ENCODE measurements around the gene TNFRSF1A.

DNA sequence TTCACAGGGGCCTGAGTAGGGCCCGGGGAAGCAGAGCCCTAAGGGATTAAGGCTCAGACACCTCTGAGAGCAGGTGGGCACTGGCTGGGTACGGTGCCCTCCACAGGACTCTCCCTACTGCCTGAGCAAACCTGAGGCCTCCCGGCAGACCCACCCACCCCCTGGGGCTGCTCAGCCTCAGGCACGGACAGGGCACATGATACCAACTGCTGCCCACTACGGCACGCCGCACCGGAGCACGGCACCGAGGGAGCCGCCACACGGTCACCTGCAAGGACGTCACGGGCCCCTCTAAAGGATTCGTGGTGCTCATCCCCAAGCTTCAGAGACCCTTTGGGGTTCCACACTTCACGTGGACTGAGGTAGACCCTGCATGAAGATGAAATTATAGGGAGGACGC is 49.1 kb upstream of the TNFRSF1A start:
- TF ChIP-seq, protein P1, sequence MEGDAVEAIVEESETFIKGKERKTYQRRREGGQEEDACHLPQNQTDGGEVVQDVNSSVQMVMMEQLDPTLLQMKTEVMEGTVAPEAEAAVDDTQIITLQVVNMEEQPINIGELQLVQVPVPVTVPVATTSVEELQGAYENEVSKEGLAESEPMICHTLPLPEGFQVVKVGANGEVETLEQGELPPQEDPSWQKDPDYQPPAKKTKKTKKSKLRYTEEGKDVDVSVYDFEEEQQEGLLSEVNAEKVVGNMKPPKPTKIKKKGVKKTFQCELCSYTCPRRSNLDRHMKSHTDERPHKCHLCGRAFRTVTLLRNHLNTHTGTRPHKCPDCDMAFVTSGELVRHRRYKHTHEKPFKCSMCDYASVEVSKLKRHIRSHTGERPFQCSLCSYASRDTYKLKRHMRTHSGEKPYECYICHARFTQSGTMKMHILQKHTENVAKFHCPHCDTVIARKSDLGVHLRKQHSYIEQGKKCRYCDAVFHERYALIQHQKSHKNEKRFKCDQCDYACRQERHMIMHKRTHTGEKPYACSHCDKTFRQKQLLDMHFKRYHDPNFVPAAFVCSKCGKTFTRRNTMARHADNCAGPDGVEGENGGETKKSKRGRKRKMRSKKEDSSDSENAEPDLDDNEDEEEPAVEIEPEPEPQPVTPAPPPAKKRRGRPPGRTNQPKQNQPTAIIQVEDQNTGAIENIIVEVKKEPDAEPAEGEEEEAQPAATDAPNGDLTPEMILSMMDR (IDR thresholded peaks at IDR 0.05; ENCODE audit: low read depth, low read length, missing input control), result no peak
- TF ChIP-seq, protein P2, sequence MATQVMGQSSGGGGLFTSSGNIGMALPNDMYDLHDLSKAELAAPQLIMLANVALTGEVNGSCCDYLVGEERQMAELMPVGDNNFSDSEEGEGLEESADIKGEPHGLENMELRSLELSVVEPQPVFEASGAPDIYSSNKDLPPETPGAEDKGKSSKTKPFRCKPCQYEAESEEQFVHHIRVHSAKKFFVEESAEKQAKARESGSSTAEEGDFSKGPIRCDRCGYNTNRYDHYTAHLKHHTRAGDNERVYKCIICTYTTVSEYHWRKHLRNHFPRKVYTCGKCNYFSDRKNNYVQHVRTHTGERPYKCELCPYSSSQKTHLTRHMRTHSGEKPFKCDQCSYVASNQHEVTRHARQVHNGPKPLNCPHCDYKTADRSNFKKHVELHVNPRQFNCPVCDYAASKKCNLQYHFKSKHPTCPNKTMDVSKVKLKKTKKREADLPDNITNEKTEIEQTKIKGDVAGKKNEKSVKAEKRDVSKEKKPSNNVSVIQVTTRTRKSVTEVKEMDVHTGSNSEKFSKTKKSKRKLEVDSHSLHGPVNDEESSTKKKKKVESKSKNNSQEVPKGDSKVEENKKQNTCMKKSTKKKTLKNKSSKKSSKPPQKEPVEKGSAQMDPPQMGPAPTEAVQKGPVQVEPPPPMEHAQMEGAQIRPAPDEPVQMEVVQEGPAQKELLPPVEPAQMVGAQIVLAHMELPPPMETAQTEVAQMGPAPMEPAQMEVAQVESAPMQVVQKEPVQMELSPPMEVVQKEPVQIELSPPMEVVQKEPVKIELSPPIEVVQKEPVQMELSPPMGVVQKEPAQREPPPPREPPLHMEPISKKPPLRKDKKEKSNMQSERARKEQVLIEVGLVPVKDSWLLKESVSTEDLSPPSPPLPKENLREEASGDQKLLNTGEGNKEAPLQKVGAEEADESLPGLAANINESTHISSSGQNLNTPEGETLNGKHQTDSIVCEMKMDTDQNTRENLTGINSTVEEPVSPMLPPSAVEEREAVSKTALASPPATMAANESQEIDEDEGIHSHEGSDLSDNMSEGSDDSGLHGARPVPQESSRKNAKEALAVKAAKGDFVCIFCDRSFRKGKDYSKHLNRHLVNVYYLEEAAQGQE (IDR thresholded peaks at IDR 0.05), result no peak
- no peak for TF ChIP-seq YY1 (IDR thresholded peaks at IDR 0.05)
- TF ChIP-seq, protein P3, sequence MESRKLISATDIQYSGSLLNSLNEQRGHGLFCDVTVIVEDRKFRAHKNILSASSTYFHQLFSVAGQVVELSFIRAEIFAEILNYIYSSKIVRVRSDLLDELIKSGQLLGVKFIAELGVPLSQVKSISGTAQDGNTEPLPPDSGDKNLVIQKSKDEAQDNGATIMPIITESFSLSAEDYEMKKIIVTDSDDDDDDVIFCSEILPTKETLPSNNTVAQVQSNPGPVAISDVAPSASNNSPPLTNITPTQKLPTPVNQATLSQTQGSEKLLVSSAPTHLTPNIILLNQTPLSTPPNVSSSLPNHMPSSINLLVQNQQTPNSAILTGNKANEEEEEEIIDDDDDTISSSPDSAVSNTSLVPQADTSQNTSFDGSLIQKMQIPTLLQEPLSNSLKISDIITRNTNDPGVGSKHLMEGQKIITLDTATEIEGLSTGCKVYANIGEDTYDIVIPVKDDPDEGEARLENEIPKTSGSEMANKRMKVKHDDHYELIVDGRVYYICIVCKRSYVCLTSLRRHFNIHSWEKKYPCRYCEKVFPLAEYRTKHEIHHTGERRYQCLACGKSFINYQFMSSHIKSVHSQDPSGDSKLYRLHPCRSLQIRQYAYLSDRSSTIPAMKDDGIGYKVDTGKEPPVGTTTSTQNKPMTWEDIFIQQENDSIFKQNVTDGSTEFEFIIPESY (IDR thresholded peaks at IDR 0.05), result no peak
- TF ChIP-seq ATF3 (IDR thresholded peaks at IDR 0.05), result no peak
- TF ChIP-seq, protein P4, sequence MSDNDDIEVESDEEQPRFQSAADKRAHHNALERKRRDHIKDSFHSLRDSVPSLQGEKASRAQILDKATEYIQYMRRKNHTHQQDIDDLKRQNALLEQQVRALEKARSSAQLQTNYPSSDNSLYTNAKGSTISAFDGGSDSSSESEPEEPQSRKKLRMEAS (IDR thresholded peaks at IDR 0.05), result no peak
- TF ChIP-seq TAF1 (conservative IDR thresholded peaks at IDR 0.05), result no peak
- TF ChIP-seq JUND (IDR thresholded peaks at IDR 0.05), result no peak
- no peak for TF ChIP-seq RAD21 (IDR thresholded peaks at IDR 0.05)
- no peak for TF ChIP-seq FOXA1 (IDR thresholded peaks at IDR 0.05)
- no peak for TF ChIP-seq EGR1 (IDR thresholded peaks at IDR 0.05; ENCODE audit: low read depth in 2 of 2)

Data from liver (tissue), 3 donors.